ENCODE results near the gene NAALADL2.
"Not testable (repeated sequence)": the region's sequence is repeated elsewhere in the genome, so short reads cannot be mapped to it uniquely, and the experiment has no call there.

The NAALADL2 gene

DNA sequence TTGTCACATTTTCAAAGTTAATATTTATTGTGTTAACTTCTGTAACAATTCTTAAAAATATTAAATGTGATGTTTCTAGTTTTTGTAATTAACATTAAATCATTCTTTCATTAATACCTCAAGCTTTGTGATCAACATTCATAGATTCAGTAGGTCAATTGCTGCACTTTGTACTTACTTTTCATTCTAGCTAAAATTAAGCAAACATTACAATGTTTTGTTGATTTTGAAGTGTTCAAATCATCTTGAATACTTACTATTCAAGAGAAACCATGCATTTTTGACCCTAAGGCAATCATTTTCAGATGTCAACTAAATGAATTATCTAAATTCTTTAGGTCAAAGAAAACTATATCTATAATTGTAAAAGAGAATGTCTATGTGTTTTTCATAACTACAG, 933.1 kb downstream of the NAALADL2 start:
- no peak for DNase-seq

DNA sequence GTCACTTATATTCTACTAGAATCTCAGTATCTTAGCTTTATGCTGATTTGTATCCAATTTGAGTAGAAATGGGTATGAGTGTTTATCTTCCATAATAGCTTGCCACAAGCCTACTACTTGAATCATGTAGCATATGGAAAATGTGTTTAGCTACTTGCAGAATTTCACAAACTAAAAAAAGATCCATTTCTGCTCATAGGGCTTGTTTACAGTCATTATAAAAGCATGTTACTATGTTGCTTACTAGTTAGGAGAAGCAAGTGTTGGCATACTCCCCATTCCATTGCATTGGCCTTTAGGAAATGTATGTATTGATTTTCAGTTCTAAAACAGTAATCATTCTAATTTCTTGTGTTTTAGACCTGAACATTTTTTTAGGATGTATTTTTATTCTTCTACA, 939.2 kb downstream of the NAALADL2 start:
- no peak for DNase-seq

DNA sequence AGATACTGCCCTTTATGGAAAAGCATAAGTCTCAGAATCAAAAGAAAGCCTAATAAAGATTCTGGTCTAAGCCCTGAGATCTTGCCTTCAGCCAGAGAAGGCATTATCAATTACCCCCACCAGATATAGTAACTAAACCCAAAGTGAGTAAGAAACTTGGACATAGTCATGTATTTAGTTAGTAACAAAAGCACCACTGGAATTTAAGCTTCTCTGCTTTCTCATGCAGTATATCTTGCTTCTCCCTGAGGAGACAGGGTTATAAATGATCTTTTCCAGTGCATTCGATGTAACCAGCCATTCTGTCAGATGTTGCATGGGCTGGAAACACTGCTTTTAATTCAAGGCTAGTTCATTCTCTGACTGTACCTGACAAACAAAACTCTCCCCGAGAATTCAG, 946.7 kb downstream of the NAALADL2 start:
- DNase-seq, result no peak

DNA sequence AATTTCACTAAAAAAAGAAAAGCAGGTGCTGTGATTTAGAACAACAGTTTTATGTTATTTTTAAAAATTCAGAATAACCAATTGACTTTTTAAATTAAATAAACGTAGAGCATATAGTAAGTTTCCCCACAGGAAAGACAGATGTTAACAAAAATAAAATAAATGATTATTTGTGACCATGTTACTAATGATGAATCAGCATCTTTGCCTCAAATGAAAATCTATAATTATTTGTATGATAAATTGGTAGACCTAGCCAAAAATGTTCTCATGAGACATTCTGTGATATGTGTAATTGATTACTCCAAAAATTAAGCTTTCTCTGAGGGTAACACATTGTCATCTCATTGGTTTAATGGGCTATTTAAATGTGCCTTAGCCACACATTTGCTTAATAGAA, 948.0 kb downstream of the NAALADL2 start:
- no peak for DNase-seq

DNA sequence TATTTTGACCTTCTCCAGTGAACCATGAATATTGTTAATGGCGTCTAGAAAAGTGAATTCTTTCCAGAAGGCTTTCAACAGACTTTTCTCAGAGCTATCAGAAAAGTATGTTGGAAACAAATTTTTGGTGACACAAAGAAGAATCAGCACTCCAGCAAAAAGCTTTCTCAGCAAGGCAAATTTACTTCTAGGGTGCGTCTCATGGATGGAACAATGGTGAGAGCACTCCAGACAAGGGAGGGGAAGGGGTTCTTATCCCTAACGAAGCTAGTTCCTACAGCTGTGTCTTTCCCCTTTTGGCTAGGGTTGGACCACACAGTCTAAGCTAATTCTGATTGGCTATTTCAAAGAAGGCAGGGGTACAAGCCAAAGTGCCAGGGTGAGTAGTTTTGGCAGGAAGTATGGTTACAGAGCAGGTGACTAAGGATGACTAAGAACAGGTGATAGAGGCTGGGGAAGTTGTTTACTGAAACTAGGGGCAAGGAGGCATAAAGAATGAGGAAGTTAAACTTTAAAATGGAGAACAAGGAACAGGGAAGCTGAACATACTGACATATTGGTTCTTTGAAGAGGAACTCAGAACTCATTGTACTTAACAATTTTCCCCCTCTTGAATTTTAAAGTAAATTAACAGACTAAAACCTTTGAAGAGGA, 959.8 kb downstream of the NAALADL2 start:
- no peak for DNase-seq

DNA sequence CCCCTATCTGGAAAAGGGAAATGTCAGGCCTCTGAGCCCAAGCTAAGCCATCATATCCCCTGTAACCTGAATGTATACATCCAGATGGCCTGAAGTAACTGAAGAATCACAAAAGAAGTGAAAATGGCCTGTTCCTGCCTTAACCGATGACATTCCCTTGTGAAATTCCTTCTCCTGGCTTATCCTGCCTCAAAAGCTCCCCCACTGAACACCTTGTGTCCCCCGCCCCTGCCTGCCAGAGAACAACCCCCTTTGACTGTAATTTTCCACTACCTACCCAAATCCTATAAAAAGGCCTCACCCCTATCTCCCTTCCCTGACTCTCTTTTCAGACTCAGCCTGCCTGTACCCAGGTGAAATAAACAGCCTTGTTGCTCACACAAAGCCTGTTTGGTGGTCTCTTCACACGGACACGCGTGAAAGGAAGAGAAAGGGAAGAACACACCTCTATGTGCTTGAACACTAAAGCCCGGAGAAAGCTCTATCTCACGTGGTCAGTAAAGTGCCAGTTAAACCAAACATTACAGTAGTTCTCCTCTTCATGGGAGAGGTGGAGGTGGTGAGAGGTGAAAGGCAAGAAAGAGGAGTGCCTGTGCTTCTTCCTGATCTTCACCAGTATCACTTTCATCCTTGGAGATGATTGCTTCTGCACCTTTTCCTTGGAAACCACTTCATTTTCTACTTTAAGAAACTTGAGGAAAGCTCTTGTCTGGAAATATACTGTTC, 963.8 kb downstream of the NAALADL2 start:
- not testable (repeated sequence) for DNase-seq

DNA sequence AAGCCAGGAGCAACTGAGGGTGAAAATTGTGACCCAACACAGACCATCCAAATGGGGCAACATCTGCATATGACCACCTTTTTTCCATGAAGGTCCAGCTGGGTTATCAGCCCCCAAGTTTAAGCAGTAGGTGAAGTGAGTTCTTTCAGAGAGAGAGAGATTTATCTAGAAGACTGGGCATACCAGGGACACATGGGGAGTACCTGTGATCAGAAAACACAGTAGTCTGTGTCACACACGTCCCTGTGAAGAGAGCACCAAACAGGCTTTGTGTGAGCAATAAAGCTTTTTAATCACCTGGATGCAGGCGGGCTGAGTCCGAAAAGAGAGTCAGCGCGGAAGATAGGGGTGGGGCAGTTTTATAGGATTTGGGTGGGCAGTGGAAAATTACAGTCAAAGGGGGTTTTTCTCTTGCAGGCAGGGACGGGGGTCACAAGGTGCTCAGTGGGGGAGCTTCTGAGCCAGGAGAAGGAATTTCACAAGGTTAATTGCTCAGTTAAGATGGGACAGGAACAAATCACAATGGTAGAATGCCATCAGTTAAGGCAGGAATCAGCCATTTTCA, 966.0 kb downstream of the NAALADL2 start:
- DNase-seq, result not testable (repeated sequence)

DNA sequence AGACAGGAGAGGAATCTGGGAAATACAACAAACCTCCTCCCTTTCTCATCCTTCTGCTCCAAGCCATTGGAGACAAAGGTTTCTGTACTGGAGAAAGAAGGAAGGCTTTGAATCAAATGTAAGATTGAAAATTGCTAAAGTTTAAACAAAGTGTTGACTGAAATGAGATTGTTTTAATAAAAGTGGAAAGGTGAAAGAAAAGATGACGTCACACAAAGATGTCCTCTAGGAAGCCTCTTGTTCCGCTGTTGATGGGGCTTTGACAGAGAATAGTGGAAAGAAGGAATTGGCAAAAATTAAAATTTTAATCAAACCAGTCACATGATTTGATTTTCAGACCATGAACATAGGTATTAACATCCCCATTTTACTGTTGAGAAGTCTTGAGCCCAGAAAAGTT, 967.6 kb downstream of the NAALADL2 start:
- no peak for DNase-seq

DNA sequence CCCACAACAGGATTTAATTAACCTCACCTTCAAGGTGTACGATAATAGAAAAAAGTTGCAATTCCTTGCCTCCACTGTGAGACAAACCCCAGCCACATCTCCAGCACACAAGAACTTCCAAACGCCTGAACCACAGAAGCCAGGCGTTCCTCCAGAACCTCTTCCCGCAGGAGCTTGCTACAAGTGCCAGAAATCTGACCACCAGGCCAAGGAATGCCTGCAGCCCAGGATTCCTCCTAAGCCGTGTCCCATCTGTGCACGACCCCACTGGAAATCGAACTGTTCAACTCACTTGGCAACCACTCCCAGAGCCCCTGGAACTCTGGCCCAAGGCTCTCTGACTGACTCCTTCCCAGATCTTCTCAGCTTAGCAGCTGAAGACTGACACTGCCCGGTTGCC, 970.7 kb downstream of the NAALADL2 start:
- not testable (repeated sequence) for DNase-seq

DNA sequence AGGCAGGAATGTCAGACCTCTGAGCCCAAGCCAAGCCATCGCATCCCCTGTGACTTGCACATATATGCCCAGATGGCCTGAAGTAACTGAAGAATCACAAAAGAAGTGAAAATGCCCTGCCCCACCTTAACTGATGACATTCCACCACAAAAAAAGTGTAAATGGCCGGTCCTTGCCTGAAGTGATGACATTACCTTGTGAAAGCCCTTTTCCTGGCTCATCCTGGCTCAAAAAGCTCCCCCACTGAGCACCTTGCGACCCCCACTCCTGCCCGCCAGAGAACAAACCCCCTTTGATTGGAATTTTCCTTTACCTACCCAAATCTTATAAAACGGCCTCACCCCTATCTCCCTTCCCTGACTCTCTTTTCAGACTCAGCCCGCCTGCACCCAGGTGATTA, 976.6 kb downstream of the NAALADL2 start:
- not testable (repeated sequence) for DNase-seq

DNA sequence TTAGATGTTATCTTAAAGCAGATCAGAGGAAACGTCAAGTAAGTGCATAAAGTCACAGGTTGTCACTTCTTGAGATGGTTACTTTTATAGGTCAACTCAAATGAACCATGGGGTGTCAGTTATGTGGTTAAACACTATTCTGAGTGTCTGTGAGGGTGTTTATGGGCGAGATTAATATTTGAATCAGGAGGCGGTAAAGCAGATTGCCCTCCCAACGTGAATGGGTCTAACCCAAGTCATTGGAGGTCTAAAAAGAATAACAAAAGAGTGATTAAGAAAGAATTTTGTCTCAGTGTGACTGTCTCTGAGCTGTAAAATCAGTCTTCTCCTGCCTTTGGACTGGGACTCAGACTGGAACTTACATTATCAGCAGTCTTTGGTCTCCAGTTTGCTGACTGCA, 977.5 kb downstream of the NAALADL2 start:
- DNase-seq, result no peak

DNA sequence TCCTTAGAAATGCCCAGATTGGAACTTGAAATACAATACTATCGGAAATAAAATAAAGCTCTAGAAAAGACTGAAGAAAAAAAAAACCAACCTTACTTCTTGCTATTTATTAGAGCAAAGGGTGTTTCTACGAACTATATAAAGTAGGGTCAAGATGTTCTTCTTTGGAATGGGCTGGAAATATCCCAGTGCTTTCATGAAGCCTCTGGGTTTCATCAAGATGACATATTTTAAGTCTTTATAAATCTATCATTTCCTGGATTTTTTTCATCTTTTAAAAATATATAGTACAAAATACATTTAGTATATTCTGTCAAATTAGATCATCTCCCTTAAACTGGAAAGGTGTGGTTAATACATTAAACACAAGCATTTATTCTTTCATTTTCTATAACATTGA, 978.8 kb downstream of the NAALADL2 start:
- no peak for DNase-seq

DNA sequence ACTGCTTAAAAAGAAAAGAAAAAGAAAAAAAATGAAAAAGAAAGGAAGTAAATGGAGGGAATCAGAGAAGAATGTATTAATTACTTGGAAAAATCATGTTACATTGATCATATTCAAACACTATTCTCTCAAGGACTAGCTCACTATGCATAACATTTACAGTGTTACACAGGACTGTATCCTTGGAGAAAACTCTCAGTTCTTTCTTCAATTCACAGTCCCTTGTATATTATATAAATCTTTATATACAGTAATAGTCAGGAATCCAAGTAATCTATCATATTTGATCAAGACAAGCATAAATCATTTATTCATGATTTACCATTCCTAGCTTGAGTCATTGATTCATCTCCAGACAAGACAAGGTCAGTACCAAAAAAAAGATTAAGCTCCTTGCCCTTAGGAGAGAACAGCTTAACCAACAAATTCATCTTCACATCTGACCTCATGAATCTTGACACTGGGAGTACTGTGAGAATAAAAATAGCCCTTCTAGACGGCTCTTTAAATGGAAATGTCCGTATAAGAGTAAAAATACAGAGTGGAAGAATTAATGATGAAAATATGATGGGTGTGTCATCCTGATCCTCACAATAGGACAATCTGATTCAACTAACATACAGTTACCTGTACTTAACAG, 980.4 kb downstream of the NAALADL2 start:
- DNase-seq, result no peak

DNA sequence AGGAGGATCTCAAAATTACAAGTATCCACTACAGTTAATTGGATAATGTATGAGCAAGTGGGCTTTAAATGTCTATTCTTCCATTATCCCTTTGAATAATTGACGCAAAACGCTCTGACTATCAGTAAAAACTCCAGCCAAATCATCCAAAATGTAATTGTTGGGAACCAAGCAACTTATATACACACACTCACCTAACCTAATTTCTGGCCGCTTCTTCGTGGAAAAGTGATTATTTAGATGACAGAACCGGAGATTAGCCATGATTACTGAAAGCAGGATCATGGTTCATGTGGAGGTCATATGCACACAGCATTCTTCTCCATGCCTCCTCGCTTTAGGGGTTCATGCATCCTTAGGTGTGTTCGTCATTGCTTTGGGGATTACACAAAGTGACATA, 992.4 kb downstream of the NAALADL2 start:
- no peak for DNase-seq

DNA sequence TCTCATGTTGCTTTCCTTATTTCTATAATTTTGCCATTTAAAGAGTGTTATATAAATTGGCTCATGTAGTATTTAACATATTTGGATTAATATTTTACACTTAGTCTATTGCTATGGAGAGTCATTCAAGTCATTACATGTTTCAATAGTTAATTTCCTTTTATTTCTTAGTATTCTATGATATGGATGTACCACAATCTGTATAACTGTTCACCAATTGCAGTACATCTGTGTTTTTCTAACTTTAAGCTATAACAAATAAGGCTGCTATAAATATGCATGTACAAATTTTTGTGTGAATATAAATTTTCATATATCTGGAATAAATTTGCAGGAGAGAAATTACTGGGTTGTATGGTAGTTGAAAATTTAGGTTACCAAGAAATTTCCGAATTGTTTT, 993.4 kb downstream of the NAALADL2 start:
- no peak for DNase-seq

DNA sequence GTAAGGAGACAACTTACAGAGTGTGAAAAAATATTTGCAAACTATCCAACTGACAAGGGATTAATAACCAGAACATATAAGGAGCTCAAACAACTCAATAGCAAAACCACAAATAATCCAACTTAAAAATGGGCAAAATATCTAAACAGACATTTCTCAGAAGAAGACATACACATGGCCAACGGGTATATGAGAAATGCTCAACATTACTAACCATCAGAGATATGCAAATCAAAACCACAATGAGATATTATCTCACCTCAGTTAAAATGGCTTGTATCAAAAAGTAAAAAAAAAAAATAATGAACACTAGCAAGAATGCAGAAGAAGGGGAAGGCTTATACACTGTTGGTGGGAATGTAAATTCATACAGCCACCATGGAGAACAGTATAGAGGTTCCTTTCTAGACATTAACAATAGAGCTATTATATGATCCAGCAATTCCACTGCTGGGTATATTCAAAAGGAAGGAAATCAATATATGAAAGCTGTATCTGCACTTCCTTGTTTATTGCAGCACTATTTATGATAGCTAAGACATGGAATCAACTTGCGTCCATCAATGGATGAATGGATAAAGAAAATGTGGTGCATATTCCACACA, 998.6 kb downstream of the NAALADL2 start:
- DNase-seq, result no peak

All from fibroblast of skin of scalp (primary cell).